Lower lobe of right lung (tissue), 2 donors: ENCODE results near the gene ICA1. TPM values are rescaled to one million over a fixed set of nuclear protein-coding genes. Genes with fewer than 3 reads are reported as not detected.

ENCODE experiments used
- ATAC-seq, 2 donors: fragments of 200-7000 bp; cut with Tn5 transposase; one replicate each; pipeline ENCODE4 v1.9.1; 2020 to 2022; ENCODE audit warnings: mild to moderate bottlenecking in 2 of 2, moderate library complexity in 2 of 2
- DNase-seq: peaks from one replicate; pipeline ENCODE4 v3.0.0-alpha.2; 2020
- H3K27ac ChIP-seq: fragments of 200-600 bp; one replicate; pipeline ENCODE4 v1.8.0; 2022
- H3K27me3 ChIP-seq: fragments of 200-600 bp; one replicate; pipeline ENCODE4 v1.8.0; 2022; ENCODE audit warnings: low read depth
- H3K36me3 ChIP-seq: fragments of 200-600 bp; one replicate; pipeline ENCODE4 v1.8.0; 2022; ENCODE audit warnings: mild to moderate bottlenecking
- H3K4me1 ChIP-seq: fragments of 200-600 bp; one replicate; pipeline ENCODE4 v1.8.0; 2022
- H3K4me3 ChIP-seq: fragments of 200-600 bp; one replicate; pipeline ENCODE4 v1.8.0; 2022; ENCODE audit warnings: mild to moderate bottlenecking
- H3K9me3 ChIP-seq: fragments of 200-600 bp; one replicate; pipeline ENCODE4 v1.8.0; 2022
- intact Hi-C: fragments of 100-400 bp; cut with DNase I; formaldehyde crosslinking; loops from one replicate; pipeline ENCODE4 v1.11.0; 2022
- total RNA-seq: library from RNA; stranded (reverse); fragmentation: NEBNext Ultra II Directional; extraction: Animal tissue kit (Norgen Biotek cat#: 25700); gene quantifications from one replicate; pipeline ENCODE4 v1.2.1, GENCODE V29; 2021
- TF ChIP-seq, protein P1 (sequence below): fragments of 200-600 bp; IDR thresholded peaks from one replicate; pipeline ENCODE4 v1.8.0; 2022; ENCODE audit warnings: antibody characterized with exemption, mild to moderate bottlenecking
- donor health status: DM: no; HTN: yes; CAD: no; lungs with severe emphysema.

Gene ICA1
- total RNA-seq, 1 donor from 2014 or later = 19.5 TPM

DNA sequence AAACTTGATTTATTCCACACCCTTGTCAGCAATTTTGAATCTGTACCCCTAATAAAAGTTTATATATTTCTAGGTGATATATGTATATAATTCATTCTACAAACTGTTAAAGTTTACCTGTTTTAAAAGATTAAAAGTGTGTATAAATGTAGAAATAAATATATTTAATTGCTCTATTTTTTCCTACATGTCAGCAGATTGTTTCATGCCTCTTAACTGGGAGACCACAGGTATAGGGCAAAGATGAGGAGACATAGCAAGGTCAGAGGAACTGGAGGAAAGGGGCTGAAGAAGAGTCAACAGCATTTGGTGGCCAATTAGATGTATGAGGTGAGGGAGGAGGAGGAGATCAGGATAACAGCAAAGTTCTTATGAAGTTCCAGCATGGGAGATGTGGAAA lies 183.5 kb downstream of the ICA1 start:
- TF ChIP-seq, protein P1, sequence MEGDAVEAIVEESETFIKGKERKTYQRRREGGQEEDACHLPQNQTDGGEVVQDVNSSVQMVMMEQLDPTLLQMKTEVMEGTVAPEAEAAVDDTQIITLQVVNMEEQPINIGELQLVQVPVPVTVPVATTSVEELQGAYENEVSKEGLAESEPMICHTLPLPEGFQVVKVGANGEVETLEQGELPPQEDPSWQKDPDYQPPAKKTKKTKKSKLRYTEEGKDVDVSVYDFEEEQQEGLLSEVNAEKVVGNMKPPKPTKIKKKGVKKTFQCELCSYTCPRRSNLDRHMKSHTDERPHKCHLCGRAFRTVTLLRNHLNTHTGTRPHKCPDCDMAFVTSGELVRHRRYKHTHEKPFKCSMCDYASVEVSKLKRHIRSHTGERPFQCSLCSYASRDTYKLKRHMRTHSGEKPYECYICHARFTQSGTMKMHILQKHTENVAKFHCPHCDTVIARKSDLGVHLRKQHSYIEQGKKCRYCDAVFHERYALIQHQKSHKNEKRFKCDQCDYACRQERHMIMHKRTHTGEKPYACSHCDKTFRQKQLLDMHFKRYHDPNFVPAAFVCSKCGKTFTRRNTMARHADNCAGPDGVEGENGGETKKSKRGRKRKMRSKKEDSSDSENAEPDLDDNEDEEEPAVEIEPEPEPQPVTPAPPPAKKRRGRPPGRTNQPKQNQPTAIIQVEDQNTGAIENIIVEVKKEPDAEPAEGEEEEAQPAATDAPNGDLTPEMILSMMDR = no peak
- DNase-seq = no peak
- intact Hi-C loops = no loop called here

DNA sequence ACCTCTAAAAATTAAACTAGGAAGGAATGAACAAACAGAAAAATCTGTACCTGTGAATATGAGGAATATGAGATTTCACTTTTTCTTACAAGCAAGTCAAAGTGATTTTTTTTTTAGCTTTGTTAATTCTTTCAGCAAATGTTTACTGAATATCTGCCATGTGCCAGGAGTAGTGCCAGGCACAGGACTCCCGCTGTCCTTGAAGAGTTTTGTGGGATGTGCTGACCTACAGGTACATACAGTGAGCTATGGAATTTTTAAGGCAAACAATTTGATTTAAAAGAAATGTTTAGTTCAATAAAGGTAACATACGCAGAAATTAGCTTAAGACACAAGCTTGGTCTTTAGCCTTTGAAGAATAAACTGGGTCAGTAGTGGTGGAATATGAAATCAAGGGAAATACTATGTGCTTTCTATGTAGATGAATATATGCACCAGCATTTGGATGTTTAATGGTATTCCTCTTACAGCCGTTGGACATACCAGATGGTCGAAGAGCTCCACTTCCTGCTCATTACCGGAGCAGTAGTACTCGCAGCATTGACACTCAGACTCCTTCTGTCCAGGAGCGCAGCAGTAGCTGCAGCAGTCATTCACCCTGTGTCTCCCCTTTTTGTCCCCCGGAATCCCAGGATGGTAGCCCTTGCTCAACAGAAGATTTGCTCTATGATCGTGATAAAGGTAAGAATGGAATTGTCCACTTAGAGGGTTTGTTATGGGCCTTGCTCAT lies 191.4 kb downstream of the ICA1 start:
- H3K4me3 ChIP-seq = no peak overlapping the region
- TF ChIP-seq, protein P1 = no peak
- H3K9me3 ChIP-seq = no peaks in the 10 kb centered on the region
- no peaks in the 10 kb centered on the region for H3K4me1 ChIP-seq
- intact Hi-C loops = no loop called here
- no peak overlapping the region for H3K27ac ChIP-seq
- DNase-seq (no peak), ATAC-seq (no peak)
- no peaks in the 10 kb centered on the region for H3K27me3 ChIP-seq
- H3K36me3 ChIP-seq = peaks cover 8% of the 10 kb centered on the region

More for the DNA sequence above, 183.5 kb downstream of the ICA1 start:
- Histone ChIP-seq H3K27me3 (no peaks in the 10 kb centered on the region), H3K4me1 (no peaks in the 10 kb centered on the region), H3K27ac (no peak overlapping the region), H3K4me3 (no peak overlapping the region), H3K9me3 (no peaks in the 10 kb centered on the region), H3K36me3 (no peaks in the 10 kb centered on the region)
- ATAC-seq = no peak

DNA sequence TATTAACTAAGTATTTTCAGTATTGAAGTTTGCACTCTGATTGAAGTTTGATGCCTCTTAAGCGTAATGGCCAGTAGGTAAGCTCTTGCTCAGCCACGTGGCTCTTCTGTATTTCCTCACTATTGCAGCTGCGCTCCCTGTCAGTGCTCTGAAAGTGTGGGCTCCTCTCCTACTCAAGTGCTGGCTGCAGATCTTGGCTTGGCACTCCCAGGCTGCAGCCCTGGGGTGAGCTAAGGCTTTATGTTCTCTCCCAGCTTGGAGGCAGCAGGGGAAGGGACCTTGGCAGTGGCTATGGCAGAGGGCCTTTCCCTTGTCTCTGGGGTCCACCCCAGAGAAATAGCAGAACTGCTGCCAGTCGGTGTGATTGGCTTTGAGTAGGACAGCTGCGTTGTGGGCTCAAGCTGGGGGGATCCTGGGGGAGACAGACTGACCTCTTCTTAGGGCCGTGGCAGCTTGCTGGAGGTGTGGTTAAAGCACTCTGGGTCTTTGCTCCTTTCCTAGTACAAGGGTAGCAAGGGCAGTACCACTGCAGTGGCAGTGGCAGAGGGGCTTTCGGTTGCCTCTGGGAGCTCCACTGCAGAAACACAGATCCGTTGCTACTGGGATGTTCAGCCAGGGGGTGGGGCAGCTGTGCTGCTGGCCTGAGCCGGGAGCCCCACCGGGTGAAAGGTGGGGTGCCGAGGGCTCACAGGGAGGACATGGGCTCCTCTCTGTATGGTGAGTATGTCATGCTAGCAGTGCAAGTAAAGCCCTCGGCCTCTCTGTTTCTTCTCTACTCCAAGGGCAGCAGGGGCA lies 192.9 kb downstream of the ICA1 start:
- DNase-seq = no peak
- no peak overlapping the region for H3K4me3 ChIP-seq
- no peak for ATAC-seq
- TF ChIP-seq, protein P1 = no peak
- H3K4me1 ChIP-seq = no peaks in the 10 kb centered on the region
- H3K27me3 ChIP-seq = no peaks in the 10 kb centered on the region
- H3K9me3 ChIP-seq = no peaks in the 10 kb centered on the region
- H3K36me3 ChIP-seq = peaks cover 8% of the 10 kb centered on the region
- no peak overlapping the region for H3K27ac ChIP-seq
- intact Hi-C loops = no loop called here

DNA sequence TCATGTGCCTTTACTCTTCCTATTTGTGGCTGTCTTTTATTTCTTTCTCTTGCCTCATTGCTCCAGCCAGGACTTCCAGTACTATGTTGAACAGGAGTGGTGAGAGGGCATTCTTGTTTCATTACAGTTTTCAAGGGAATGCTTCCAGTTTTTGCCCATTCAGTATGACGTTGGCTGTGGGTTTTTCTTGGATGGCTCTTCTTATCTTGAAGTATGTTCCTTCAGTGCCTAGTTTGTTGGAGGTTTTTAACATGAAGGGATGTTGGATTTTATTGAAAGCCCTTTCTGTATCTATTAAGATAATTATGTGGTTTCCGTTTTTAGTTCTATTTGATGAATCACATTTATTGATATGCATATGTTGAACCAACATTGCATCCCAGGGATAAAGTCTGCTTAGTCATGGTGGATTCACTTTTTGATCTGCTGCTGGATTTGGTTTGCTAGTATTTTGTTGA lies 196.6 kb downstream of the ICA1 start:
- no peaks in the 10 kb centered on the region for H3K9me3 ChIP-seq
- no peaks in the 10 kb centered on the region for H3K27me3 ChIP-seq
- H3K4me1 ChIP-seq = no peaks in the 10 kb centered on the region
- ATAC-seq (peak in 1 of 2 donors; percentile 69), DNase-seq (no peak)
- TF ChIP-seq, protein P1 = no peak
- no peak overlapping the region for H3K4me3 ChIP-seq
- intact Hi-C loops = no loop called here
- H3K27ac ChIP-seq = no peak overlapping the region
- H3K36me3 ChIP-seq = no peaks in the 10 kb centered on the region

DNA sequence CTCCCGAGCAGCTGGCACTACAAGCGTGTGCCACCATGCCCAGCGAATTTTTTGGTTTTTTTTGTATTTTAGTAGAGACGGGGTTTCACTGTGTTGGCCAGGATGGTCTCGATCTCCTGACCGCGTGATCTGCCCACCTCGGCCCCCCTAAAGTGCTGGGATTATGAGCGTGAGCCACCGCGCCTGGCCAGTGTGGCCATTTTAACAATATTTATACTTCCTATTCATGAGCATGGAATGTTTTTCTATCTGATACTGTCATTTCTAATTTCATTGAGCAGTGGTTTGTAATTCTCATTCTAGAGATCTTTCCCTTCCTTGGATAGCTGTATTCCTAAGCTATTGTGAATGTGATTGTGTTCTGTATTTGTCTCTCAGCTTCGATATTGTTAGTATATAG lies 197.1 kb downstream of the ICA1 start:
- TF ChIP-seq, protein P1 = no peak
- no peak for ATAC-seq
- DNase-seq = no peak
- Histone ChIP-seq H3K27me3 (no peaks in the 10 kb centered on the region), H3K36me3 (no peaks in the 10 kb centered on the region), H3K9me3 (no peaks in the 10 kb centered on the region), H3K4me1 (no peaks in the 10 kb centered on the region), H3K4me3 (no peak overlapping the region), H3K27ac (no peak overlapping the region)
- intact Hi-C loops = no loop called here
